Epithelial cell of prostate (primary cell): Measurements from ENCODE around the gene ABHD3.
A peak's percentile ranks its signal among the peaks of the same experiment; 100 is the strongest.
"Not testable (repeated sequence)": the region's sequence is repeated elsewhere in the genome, so short reads cannot be mapped to it uniquely, and the experiment has no call there.

Experiments used
- DNase-seq: peaks from one replicate; pipeline ENCODE4 v3.0.0-alpha.2; 2011; ENCODE audit warnings: low read depth, low spot score
- H3K27ac ChIP-seq: fragments of 450-650 bp; 2 replicates; pipeline ENCODE4 v1.5.1; 2017; ENCODE audit warnings: mild to moderate bottlenecking

The ABHD3 gene

DNA sequence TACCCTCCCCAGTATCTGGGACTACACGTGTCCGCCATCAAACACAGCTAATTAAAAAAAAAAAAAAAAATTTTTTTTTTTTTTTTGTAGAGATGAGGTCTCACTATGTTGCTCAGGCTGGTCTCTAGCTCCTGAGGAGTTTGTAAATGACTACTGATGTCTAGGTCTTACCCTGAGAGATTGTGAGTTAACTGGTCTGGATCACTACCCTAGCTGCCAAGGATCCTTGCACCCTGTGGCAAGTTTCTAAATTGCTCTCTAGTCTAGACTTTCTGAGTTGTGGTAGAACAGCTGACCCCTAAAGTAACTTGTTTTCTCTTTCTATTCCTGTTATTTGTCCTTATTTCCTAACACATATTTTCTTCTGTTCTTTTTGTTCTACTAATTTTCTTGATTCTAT lies 44.5 kb downstream of the ABHD3 start:
- DNase-seq: no peak
- no peak overlapping the region for H3K27ac ChIP-seq

DNA sequence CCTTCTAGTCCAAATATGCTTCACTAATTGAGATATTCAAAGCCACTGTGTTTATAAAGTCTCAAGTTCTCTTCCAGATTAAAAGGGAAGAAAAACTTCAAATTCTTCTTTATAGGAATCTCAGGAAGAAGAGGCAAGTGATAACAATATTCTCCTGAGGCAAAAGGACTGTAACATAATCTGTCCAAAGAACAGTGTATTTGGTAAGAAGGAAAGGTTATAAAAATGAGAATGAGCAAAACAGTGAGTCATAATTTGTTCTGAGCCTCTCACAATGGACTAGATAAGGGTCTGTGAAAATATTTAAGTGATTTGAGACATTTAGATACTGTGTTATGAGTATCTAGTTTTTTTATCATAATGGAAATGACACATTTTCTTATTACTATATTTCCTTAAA lies 48.2 kb downstream of the ABHD3 start:
- no peak for DNase-seq
- no peak overlapping the region for H3K27ac ChIP-seq

DNA sequence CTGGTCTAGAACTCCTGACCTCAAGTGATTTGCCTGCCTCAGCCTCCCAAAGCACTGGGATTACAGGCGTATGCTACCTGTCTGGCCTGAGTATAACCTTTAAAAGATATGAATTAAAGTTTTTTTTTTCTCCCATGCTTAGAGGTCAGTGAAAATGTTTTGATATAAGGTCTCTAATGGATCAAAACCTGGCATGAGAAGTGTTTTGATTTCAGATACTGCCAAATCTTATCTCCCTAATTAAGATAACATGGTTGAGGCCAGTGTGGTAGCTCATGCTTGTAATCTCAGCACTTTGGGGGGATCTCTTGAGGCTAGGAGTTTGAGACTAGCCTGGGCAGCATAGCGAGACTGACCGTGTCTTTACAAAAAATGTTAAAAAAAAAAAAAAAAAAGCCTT lies 51.2 kb downstream of the ABHD3 start:
- DNase-seq: no peak
- no peak overlapping the region for H3K27ac ChIP-seq

DNA sequence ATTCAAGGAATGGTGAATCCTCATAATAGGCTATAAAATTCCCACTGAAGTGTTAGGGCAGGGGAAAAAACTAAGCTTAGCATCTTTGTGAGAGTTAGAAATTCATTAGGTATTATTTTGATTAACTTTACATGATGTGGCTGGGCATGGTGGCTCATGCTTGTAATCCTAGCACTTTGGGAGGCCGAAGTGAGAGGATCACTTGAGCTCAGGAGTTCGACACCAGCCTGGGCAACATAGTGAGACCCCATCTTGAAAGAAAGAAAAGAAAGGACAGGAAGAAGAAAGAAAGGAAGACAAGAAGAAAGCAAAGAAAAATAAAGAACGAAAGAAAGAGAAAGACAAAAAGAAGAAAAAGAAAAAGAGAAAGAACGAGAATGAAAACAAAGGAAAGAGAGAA lies 52.5 kb downstream of the ABHD3 start:
- no peak overlapping the region for H3K27ac ChIP-seq
- no peak for DNase-seq

DNA sequence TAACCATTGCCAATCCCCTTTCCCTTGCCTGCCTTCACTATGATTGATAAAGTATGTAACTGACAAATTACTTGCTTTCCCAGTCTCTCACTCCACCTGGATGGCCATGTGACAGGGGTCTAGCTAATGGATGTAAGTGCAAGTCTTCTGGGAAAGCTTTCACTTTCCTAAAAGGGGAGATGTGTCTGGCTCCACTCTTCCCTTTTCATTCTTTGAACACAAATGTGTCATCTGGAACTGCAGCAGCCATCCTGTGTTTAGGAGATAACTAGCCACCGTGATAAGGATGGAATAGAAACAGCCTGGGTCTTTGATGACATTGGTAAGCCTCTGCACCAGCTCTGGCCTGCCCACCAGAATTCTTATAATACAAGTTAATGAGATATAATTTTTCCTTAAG lies 54.3 kb downstream of the ABHD3 start:
- DNase-seq: no peak
- H3K27ac ChIP-seq: no peak overlapping the region

DNA sequence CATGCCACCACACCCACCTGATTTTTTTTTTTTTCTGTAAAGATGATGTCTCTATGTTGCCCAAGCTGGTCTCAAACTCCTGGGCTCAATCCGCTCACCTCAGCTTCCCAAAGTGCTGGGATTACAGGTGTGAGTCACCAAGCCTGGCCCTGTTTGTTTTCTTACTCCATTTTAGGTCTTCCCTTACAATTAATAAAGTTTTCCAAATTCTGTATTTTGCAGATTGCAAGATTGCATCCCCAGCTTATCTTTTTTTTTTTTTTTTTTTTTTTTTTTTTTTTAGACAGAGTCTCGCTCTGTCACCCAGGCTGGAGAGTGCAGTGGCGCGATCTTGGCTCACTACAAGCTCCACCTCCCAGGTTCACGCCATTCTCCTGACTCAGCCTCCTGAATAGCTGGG lies 64.2 kb downstream of the ABHD3 start:
- DNase-seq, H3K27ac ChIP-seq: not testable (repeated sequence)

DNA sequence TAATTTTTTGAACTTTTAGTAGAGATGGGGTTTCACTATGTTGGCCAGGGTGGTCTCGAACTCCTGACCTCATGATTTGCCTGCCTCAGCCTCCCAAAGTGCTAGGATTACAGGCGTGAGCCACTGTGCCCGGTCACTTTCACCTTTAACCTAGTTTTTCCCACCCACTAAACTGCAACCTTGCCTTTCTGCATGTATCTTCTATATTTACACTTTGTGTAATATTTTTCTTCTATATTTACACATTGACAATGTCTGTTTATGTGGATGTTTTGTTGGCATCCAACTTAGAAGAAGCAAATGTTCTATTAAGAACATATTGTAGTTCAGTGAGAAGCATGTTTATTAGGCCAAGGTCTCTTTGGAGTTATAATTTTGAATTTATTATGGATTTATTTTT lies 65.8 kb downstream of the ABHD3 start:
- peak overlapping the region; percentile 59 for H3K27ac ChIP-seq
- DNase-seq: no peak

DNA sequence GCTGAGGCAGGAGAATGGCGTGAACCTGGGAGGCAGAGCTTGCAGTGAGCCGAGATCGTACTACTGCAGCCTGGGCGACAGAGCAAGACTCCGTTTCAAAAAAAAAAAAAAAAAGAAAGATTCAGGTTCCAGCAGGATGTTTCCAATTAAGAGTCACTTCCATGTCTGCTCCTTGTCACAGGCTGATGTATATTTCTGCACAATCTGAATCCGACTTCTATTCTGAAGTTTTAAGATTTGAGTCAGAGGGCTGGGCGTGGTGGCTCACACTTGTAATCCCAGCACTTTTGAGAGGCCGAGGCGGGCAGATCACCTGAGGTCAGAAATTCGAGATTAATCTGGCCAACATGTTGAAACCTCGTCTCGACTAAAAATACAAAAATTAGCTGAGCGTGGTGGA lies 67.8 kb downstream of the ABHD3 start:
- no peak for DNase-seq
- no peak overlapping the region for H3K27ac ChIP-seq

DNA sequence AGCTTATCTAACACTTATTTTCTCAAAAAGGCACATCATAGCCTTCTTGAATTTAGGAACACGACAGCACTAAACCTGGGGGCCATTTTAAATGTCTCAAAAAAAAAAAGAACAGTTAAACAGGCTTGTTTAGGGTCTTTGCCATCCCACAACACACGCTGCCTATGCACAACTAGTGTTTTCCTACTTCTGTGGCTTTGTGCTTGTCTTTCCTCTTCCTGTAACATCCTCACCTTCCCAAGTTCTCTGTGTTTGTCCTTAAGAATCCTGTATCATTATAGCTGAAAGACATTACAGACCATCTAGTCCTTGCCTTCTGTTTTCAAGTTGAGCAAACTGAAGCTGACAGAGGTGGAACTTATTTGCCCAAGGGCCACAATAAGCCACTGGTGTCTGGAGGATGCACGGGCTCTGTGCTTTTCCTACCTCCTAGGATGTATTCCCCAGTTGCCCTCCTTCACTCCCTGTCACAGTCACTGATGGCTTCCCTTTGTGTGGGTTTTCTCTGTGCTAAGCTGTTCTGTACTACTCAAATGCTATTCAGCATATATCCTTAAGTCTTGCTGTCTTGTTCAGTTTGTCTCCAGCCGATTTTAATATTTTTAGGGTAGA lies 69.9 kb downstream of the ABHD3 start:
- DNase-seq: no peak
- no peak overlapping the region for H3K27ac ChIP-seq

DNA sequence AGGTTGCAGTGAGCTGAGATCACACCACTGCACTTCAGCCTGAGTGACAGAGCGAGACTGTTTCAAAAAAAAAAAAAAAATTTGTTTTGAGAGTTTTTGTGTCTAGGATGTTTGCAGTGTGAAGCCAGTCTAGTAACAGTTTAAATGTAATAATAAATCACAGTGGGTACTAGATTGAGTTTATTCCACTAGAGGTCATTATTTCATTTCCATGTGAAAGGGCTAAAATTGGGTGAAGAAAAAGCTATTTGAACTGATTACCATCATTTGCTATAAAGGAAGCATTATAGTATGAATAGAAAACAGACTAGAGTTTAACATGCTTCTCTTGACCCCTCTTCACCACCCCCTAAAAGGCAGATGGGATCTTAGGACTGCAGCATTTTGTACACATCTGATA lies 72.2 kb downstream of the ABHD3 start:
- no peak for DNase-seq
- H3K27ac ChIP-seq: no peak overlapping the region

DNA sequence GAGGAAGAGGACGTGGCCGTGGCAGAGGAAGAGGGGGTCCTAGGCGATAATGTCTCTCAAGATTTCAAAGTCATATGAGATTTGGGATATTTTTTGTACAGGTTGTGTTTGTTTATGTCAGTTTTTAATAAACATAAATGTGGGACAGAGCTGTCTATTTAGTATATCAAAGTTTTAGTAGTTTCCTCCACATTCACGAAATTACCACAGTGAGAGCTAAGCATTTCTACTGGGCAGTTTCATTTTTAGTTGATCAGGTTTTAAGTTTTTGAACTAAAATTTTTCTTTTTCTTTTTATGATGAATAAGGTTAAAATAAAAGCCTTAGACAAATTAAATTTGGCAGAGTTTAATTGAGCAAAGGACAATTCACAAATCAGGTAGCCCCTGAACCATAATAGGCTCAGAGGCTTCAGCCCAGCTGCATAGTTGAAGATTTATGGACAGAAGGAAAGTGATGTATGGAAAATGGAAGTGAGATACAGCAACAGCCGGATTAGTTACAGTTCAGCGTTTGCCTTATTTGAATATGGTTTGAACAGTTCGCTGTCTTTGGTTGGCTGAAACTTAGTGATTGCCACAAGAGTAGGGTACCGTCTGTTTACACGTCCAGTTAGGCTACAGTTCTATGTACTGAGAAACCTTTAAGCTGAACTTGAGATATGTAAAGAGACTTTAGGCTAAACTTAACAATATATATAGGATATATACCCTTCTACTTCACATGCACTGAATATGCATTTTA lies 75.3 kb downstream of the ABHD3 start:
- no peak overlapping the region for H3K27ac ChIP-seq
- DNase-seq: no peak

DNA sequence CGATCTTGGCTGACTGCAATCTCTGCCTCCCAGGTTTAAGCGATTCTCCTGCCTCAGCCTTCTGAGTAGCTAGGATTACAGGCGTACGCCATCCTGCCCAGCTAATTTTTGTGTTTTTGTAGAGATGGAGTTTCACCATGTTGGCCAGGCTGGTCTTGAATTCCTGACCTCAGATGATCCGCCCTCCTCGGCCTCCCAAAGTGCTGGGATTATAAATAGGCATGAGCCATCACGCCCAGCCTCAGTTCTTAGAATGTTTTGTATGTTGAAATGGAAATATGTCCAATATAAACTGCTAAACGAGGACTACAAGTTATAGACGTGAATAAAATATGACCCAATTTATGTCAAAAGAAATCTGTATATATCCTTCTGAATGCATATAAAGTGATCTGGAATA lies 82.9 kb downstream of the ABHD3 start:
- DNase-seq, H3K27ac ChIP-seq: not testable (repeated sequence)

DNA sequence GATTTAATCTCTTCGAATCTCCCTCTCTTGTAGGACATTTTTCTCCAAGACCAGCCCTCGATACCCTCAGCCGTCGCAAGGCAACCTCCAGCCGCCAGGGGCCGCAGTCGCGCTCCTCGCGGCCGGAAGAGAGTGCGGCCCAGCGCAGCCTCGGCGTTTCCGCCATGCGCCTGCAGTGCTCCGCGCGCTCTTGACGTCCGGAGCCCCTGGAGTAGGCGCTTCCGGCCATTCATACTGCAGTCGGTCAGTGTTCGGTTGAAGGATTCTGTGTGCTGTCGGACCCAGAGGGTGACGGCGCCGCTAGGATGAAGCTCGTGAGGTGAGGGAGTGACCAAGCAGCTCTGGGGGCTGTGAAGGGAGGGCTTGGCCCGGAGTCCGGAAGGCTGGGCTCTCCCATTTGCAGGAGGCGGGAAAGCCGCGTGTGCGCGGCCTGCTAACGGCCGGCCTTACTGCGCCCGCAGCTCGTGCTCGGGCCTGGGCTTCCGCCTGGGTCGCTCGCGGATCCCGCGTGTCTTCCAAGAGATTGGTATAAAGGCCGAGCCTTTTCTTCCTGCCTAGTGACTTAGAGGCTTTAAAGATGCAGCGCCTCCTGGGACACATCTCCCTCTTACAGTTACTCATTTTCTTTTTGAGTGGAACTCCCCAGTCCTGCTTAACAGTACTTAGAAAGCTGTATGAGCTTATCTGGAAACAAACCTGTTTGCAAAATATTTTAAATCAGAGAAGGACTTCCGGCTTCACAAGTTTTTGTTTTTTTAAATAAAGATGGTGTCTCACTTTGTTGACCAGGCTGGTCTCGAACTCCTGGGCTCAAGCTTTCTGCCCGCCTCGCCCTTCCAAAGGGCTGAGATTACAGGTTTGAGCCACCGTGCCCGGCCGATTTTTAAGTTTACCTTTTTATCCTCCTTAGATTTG lies 92.2 kb downstream of the ABHD3 start, which contains the start of gene SNRPD1:
TSS of gene SNRPD1 (plus strand) at position 190 of the 915 bp plus-strand sequence. CDS start at position 306, 116 bp downstream.
- H3K27ac ChIP-seq: peak within 1 kb of the TSS; percentile 82
- peak; percentile 52 for DNase-seq

DNA sequence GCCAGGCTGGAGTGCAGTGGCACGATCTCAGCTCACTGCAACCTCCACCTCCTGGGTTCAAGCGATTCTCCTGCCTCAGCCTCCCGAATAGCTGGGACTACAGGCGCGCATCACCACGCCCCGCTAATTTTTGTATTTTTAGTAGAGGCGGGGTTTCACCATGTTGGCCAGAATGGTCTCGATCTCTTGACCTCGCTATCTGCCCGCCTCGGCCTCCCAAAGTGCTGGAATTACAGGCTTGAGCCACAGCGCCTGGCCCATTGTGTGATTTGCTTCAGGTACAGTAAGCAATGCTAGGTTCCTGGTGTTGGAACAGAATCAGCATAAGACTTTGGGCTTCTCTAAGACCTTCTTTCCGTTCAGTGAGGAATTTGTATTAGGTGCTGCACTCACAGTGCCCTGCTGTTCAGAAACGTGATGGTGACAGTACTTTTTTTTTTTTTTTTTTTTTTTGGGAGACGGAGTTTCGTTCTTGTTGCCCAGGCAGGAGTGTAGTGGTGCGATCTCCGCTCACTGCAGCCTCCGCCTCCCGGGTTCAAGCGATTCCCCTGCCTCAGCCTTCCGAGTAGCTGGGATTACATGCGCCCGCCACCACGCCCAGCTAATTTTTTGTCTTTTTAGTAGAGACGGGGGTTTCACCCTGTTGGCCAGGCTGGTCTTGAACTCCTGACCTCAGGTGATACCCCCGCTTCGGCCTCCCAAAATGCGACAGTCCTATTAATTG lies 93.0 kb downstream of the ABHD3 start:
- H3K27ac ChIP-seq: peak overlapping the region; percentile 82
- not testable (repeated sequence) for DNase-seq

DNA sequence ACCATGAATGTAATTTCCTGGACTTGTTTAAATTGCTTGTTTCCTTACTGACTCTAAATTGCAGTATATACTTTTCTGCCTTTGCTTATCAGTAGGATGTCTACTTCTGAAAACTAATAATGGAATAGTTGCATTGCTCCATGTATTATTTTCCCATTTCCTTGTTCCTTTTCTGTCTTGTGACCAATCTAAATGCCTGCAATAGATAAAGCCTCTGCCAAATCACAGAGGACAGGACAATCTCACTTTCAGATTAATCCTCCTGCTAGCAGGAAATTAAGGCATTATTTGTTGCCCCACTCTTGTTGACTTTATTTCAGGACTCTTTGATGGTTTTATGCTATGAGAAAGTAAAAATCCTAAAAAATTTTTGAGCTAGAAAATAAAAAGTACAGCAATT lies 99.4 kb downstream of the ABHD3 start:
- H3K27ac ChIP-seq: no peak overlapping the region
- DNase-seq: no peak

DNA sequence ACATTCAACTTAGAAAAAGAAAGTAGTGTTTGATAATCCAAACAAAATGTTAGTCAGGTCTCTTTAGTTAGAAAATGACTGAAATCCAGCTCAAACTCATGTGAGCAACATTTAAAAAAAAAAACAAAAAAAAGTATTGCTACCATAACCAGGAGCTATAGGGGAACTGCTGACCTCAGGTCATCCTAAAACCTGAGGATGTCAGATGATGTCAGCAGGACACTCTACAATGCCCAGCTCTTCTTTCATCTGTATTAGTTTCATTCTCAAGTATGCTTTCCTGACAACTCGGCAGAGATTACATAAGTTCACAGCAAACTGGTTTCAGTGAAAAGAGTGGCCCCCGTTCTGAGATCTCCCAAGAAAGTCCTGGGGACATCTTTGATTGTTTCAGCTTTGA lies 99.9 kb downstream of the ABHD3 start:
- no peak overlapping the region for H3K27ac ChIP-seq
- DNase-seq: no peak

DNA sequence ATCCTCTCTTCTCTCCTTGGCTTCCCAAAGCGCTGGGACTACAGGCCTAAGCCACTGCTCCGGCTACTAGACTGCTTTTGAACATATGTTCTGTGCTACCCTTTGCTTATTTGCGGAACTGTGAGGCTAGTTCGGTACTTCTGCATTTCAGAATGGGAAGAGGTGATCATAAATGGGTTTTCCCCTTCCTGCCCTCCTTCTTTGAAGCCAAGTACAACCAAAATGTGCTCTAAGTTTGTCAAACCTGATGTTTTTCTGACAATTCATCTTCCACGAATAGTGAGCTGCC lies 102.3 kb downstream of the ABHD3 start:
- H3K27ac ChIP-seq: no peak overlapping the region
- no peak for DNase-seq
